ENCODE measurements around the gene MACROD1.

Gene MACROD1

GRCh38 chr11:64029773-64030172 is 136.1 kb downstream of the MACROD1 start:
- no peak for DNase-seq

- no peak for DNase-seq
Measured at GRCh38 chr11:64028398-64029115, 137.4 kb downstream of the MACROD1 start.

- DNase-seq: peak; percentile 81
Measured at GRCh38 chr11:64027651-64028397, 138.1 kb downstream of the MACROD1 start.

- no peak for DNase-seq
Measured at GRCh38 chr11:64026575-64027205, 139.2 kb downstream of the MACROD1 start.

GRCh38 chr11:64025205-64025604 is 140.7 kb downstream of the MACROD1 start:
- DNase-seq: no peak

GRCh38 chr11:64023712-64024710 is 141.9 kb downstream of the MACROD1 start:
- no peak for DNase-seq

- no peak for DNase-seq
Measured at GRCh38 chr11:64022125-64022784, 143.7 kb downstream of the MACROD1 start.

GRCh38 chr11:64021757-64022093 is 144.2 kb downstream of the MACROD1 start:
- no peak for DNase-seq

GRCh38 chr11:64020976-64021756 is 144.7 kb downstream of the MACROD1 start:
- DNase-seq: no peak

GRCh38 chr11:64019106-64020037 is 146.5 kb downstream of the MACROD1 start:
- DNase-seq: no peak

- DNase-seq: no peak
Measured at GRCh38 chr11:64018310-64018709, 147.6 kb downstream of the MACROD1 start.

- DNase-seq: no peak
Measured at GRCh38 chr11:64017945-64018224, 148.0 kb downstream of the MACROD1 start.

- DNase-seq: no peak
Measured at GRCh38 chr11:64015935-64016845, 149.7 kb downstream of the MACROD1 start.

- DNase-seq: no peak
Measured at GRCh38 chr11:64015510-64015909, 150.4 kb downstream of the MACROD1 start.

- no peak for DNase-seq
Measured at GRCh38 chr11:64014356-64014755, 151.6 kb downstream of the MACROD1 start.

GRCh38 chr11:64013141-64013896 is 152.6 kb downstream of the MACROD1 start:
- no peak for DNase-seq

GRCh38 chr11:64011371-64011770 is 154.5 kb downstream of the MACROD1 start:
- DNase-seq: no peak

- DNase-seq: no peak
Measured at GRCh38 chr11:64010783-64011182, 155.1 kb downstream of the MACROD1 start.

- DNase-seq: no peak
Measured at GRCh38 chr11:64009710-64010109, 156.2 kb downstream of the MACROD1 start.

All from MV-4-11 (cell line).